ENCODE data around the gene SLC39A12. TPM values are rescaled to one million over a fixed set of nuclear protein-coding genes. Genes with fewer than 3 reads are reported as not detected.

The SLC39A12 gene
- total and polyA plus RNA-seq, 2 of the 4 experiments (the other 2 are of a cell fraction) = not detected

DNA sequence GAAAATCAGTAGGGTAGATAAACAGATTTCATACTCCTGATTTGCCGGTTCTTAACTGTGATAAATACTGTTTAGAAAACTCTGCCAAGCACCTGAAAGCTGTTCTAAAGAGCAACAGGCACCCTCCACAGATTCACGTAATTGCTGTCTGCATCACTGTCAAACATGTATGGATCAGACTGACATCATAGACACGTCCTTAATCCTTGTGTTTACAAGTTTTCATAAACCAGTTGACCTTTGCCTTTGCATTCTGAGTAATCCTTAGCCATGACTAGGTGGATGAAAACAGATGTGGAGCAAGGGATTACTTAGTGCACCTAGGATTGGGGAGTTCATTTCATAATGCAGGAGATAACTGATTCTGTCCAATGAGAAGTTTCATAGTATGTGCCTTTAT lies 41.6 kb downstream of the SLC39A12 start:
- no peak overlapping the region for H3K18ac ChIP-seq (ENCODE audit: low read depth, low read length)
- H4K5ac ChIP-seq (ENCODE audit: low read depth, low read length) = no peak overlapping the region
- H2BK15ac ChIP-seq (ENCODE audit: low read depth, low read length) = no peak overlapping the region
- ATAC-seq (ENCODE audit: low read depth) = peak; percentile 40
- H2BK5ac ChIP-seq (ENCODE audit: low read depth, low read length, poor library complexity, severe bottlenecking) = no peak overlapping the region
- H3K56ac ChIP-seq (ENCODE audit: extremely low read depth, insufficient read depth, low read length) = no peak overlapping the region
- H3K27ac ChIP-seq (ENCODE audit: insufficient read depth, low read length) = no peak overlapping the region
- DNase-seq = peak; percentile 96
- no peak overlapping the region for H3K4ac ChIP-seq (ENCODE audit: low read depth, low read length)
- dilution Hi-C loops (cut with HindIII; ENCODE audit: low sequenced_read_pairs, unreplicated experiment) (no loop called here), intact Hi-C loops (cut with micrococcal nuclease) (no loop called here), in situ Hi-C loops (cut with MboI; ENCODE audit: low sequenced_read_pairs) (no loop called here)
- H3K27me3 ChIP-seq (ENCODE audit: control insufficient read depth, insufficient read depth, low read length) = no peaks in the 10 kb centered on the region
- 0% methylated on average over 1 of the region's 3 CpGs; no CpG with 5 or more reads in 1 of the 2 experiments for WGBS, 2 experiments (ENCODE audit: extremely low coverage in 2 of 2, insufficient read length in 1 of 2)
- H3K4me1 ChIP-seq (ENCODE audit: control insufficient read depth, insufficient read depth, low read length) = peaks cover 2% of the 10 kb centered on the region; the same call in 1 of the 2 replicates
- H3K23ac ChIP-seq (ENCODE audit: low read depth, low read length) = no peak overlapping the region
- TF ChIP-seq FOS (IDR thresholded peaks at IDR 0.05; ENCODE audit: low read depth, low read length) (0 out of 2 replicates have a peak, but pooled peaks have one; percentile 19), CEBPB (IDR thresholded peaks at IDR 0.05; ENCODE audit: low read depth, low read length) (peak; percentile 23; the same call in 1 of the 2 replicates), SMC3 (IDR thresholded peaks at IDR 0.05; ENCODE audit: low read depth, low read length) (no peak), RCOR1 (IDR thresholded peaks at IDR 0.05; ENCODE audit: insufficient replicate concordance, low read length) (peak; percentile 55)
- no peak overlapping the region for H2AFZ ChIP-seq (replicated peaks; ENCODE audit: low read length, poor library complexity)
- no peak overlapping the region for H2BK20ac ChIP-seq (ENCODE audit: low read depth, low read length)
- H2BK120ac ChIP-seq (ENCODE audit: low read depth, low read length) = no peak overlapping the region
- no peak overlapping the region for H4K8ac ChIP-seq (ENCODE audit: low read depth in 2 of 2, low read length in 2 of 2)
- H3K14ac ChIP-seq (replicated peaks; ENCODE audit: low read depth, low read length) = no peak overlapping the region
- no peak overlapping the region for H3K4me3 ChIP-seq (ENCODE audit: insufficient read depth, low read depth, low read length)
- no peak overlapping the region for H2AK5ac ChIP-seq (ENCODE audit: low read depth, low read length)
- no peaks in the 10 kb centered on the region for H3K79me1 ChIP-seq (ENCODE audit: low read depth in 1 of 2, low read length in 2 of 2)
- ChIA-PET CTCF (no interaction called here), POLR2A (ENCODE audit: unreplicated experiment) (no interaction called here)
- no peaks in the 10 kb centered on the region for H4K20me1 ChIP-seq (ENCODE audit: insufficient read depth, low read length)
- no peak overlapping the region for H3K9ac ChIP-seq (ENCODE audit: low read depth, low read length)
- no peaks in the 10 kb centered on the region for H3K36me3 ChIP-seq (ENCODE audit: control insufficient read depth, insufficient read depth, low read length)
- H2AK9ac ChIP-seq (replicated peaks; ENCODE audit: low read depth, low read length, poor library complexity) = no peak overlapping the region
- no TSS peak for BruUV-seq (replicated peaks)
- H3K9me1 ChIP-seq (ENCODE audit: insufficient read depth, low read length) = no peaks in the 10 kb centered on the region
- H3K9me3 ChIP-seq (ENCODE audit: control insufficient read depth, insufficient read depth, low read length) = no peaks in the 10 kb centered on the region
- no peak overlapping the region for H3K4me2 ChIP-seq (ENCODE audit: low read depth, low read length)
- no peak overlapping the region for H4K91ac ChIP-seq (ENCODE audit: insufficient read depth, low read depth, low read length)
